SK-N-SH (cell line): ENCODE results near the gene FGF22. TPM values are rescaled to one million over a fixed set of nuclear protein-coding genes. Genes with fewer than 3 reads are reported as not detected.
A peak's percentile ranks its signal among the peaks of the same experiment; 100 is the strongest.

Source experiments
- CTCF ChIA-PET: fragments of 300-600, 350-600 bp; formaldehyde crosslinking; extraction: SDS; loops from one replicate; lab custom pipeline; 2021; lab: Yijun Ruan, JAX
- POLR2A ChIA-PET: fragments of 350-600 bp; sonication (Branson Sonifier 250); formaldehyde crosslinking; extraction: SDS; loops from one replicate; lab custom pipeline; 2020; ENCODE audit warnings: antibody characterized with exemption, inconsistent platforms; lab: Yijun Ruan, JAX
- DNase-seq: peaks from one replicate; pipeline ENCODE4 v3.0.0; 2012
- H2AFZ ChIP-seq: fragments of 200-600 bp; sonication (generic); 2 replicates; pipeline ENCODE4 v1.8.1; 2016; ENCODE audit warnings: antibody characterized with exemption, mild to moderate bottlenecking, low read depth
- H3F3A ChIP-seq: fragments of 200-600 bp; sonication (generic); replicated peaks from 2 replicates; pipeline ENCODE3; 2016; ENCODE audit warnings: antibody characterized with exemption, mild to moderate bottlenecking; ENCODE audit not compliant: insufficient read depth
- H3K27ac ChIP-seq, 2 experiments: fragments of 200-500 bp in 1 of 2; fragments of 200-600 bp in 1 of 2; sonication (Bioruptor generic) in 1 of 2; sonication (generic), shearing (Covaris generic) in 1 of 2; 2 replicates each; pipeline versions ENCODE4 v1.5.1 to v1.6.1; 2014 to 2016; ENCODE audit warnings: low read depth in 2 of 2, inconsistent platforms in 1 of 2, low read length in 1 of 2, mild to moderate bottlenecking in 1 of 2, mixed read lengths in 1 of 2
- H3K27me3 ChIP-seq: fragments of 200-600 bp; sonication (generic), shearing (Covaris generic); 2 replicates; pipeline ENCODE4 v1.6.1; 2016; ENCODE audit warnings: mixed run types; ENCODE audit not compliant: insufficient read depth
- H3K36me3 ChIP-seq, 2 experiments: fragments of 200-500 bp in 1 of 2; fragments of 200-600 bp in 1 of 2; sonication (Bioruptor generic) in 1 of 2; sonication (generic) in 1 of 2; replicated peaks in 1 of 2; 2 replicates each; pipeline versions ENCODE3 to v1.5.1; 2014 to 2016; ENCODE audit warnings: low read length in 1 of 2, mild to moderate bottlenecking in 1 of 2; ENCODE audit not compliant: insufficient read depth in 2 of 2, control insufficient read depth in 1 of 2
- H3K4me1 ChIP-seq, 2 experiments: fragments of 200-500 bp in 1 of 2; fragments of 200-600 bp in 1 of 2; sonication (Bioruptor generic) in 1 of 2; sonication (generic), shearing (Covaris generic) in 1 of 2; 2 replicates each; pipeline versions ENCODE4 v1.5.1 to v1.6.1; 2014 to 2016; ENCODE audit warnings: low read depth in 1 of 2, low read length in 1 of 2, mixed run types in 1 of 2; ENCODE audit not compliant: insufficient read depth in 2 of 2, control insufficient read depth in 1 of 2
- H3K4me2 ChIP-seq: fragments of 200-600 bp; sonication (generic), shearing (Covaris generic); 2 replicates; pipeline ENCODE4 v1.6.1; 2017; ENCODE audit warnings: mixed run types
- H3K4me3 ChIP-seq, 2 experiments: fragments of 200-500 bp in 1 of 2; fragments of 200-600 bp in 1 of 2; sonication (Bioruptor generic) in 1 of 2; sonication (generic), shearing (Covaris generic) in 1 of 2; 2 replicates each; pipeline versions ENCODE4 v1.5.1 to v1.8.1; 2014 to 2016; ENCODE audit warnings: low read depth in 2 of 2, inconsistent platforms in 1 of 2, low read length in 1 of 2, mild to moderate bottlenecking in 1 of 2, mixed read lengths in 1 of 2, moderate library complexity in 1 of 2
- H3K79me2 ChIP-seq: fragments of 200-600 bp; sonication (generic); 2 replicates; pipeline ENCODE4 v1.8.1; 2017; ENCODE audit warnings: mild to moderate bottlenecking; ENCODE audit not compliant: insufficient read depth
- H3K9ac ChIP-seq: fragments of 200-600 bp; sonication (generic); 2 replicates; pipeline ENCODE4 v1.6.1; 2017; ENCODE audit warnings: mixed run types
- H3K9me2 ChIP-seq: fragments of 200-600 bp; sonication (generic); 2 replicates; pipeline ENCODE4 v1.6.1; 2017; ENCODE audit warnings: mixed run types
- H3K9me3 ChIP-seq: fragments of 200-600 bp; sonication (generic); 2 replicates; pipeline ENCODE4 v1.6.1; 2017; ENCODE audit warnings: mixed run types, mild to moderate bottlenecking, moderate library complexity
- H4K20me1 ChIP-seq: fragments of 200-600 bp; sonication (generic); 2 replicates; pipeline ENCODE4 v1.6.1; 2017; ENCODE audit warnings: mild to moderate bottlenecking, mixed run types; ENCODE audit not compliant: insufficient read depth
- CTCF ChIP-seq: fragments of 200-600 bp; sonication (generic); IDR thresholded peaks from 2 replicates; pipeline ENCODE4 v1.6.1; 2017; ENCODE audit warnings: antibody characterized with exemption, mild to moderate bottlenecking, moderate library complexity
- ELF1 ChIP-seq: IDR thresholded peaks from 2 replicates; pipeline ENCODE4 v1.4.0; 2012
- EZH2phosphoT487 ChIP-seq: fragments of 200-600 bp; sonication (generic); IDR thresholded peaks from 2 replicates; pipeline ENCODE4 v1.6.1; 2017; ENCODE audit warnings: low read depth, mixed run types, mild to moderate bottlenecking, antibody characterized with exemption, moderate library complexity, borderline replicate concordance
- FOSL2 ChIP-seq: IDR thresholded peaks from 2 replicates; pipeline ENCODE4 v1.4.0; 2012; ENCODE audit warnings: low read depth, mild to moderate bottlenecking, moderate library complexity, borderline replicate concordance
- GATA2 ChIP-seq: sonication (generic); formaldehyde crosslinking; IDR thresholded peaks from 2 replicates; pipeline ENCODE4 v1.5.0; 2020; ENCODE audit warnings: mild to moderate bottlenecking, missing genetic modification reagents
- IRF3 ChIP-seq: fragments of 150-350 bp; IDR thresholded peaks from 2 replicates; pipeline ENCODE4 v1.6.1; 2016; ENCODE audit warnings: mild to moderate bottlenecking, low read depth, low read length
- MAX ChIP-seq: IDR thresholded peaks from 2 replicates; pipeline ENCODE4 v1.4.0; 2012; ENCODE audit warnings: low read depth
- MEF2A ChIP-seq: IDR thresholded peaks from 2 replicates; pipeline ENCODE4 v1.4.0; 2012; ENCODE audit warnings: low read depth, borderline replicate concordance
- MXI1 ChIP-seq: IDR thresholded peaks from 2 replicates; pipeline ENCODE4 v1.6.1; 2012; ENCODE audit warnings: mild to moderate bottlenecking, low read depth, low read length, improper control_type of control experiment
- NRF1 ChIP-seq: IDR thresholded peaks from 2 replicates; pipeline ENCODE4 v1.6.1; 2012; ENCODE audit warnings: low read depth, mild to moderate bottlenecking, low read length
- SMC3 ChIP-seq: IDR thresholded peaks from 2 replicates; pipeline ENCODE4 v1.6.1; 2012; ENCODE audit warnings: low read depth, low read length, improper control_type of control experiment
- TCF12 ChIP-seq: IDR thresholded peaks from 2 replicates; pipeline ENCODE4 v1.4.0; 2012
- ZBTB33 ChIP-seq: IDR thresholded peaks from 2 replicates; pipeline ENCODE4 v1.4.0; 2012; ENCODE audit warnings: low read depth, borderline replicate concordance
- WGBS: methylation state at CpG from one replicate; pipeline ENCODE4 v1.1.6; 2017; ENCODE audit warnings: low lambda C conversion rate; 5-methylcytosine and 5-hydroxymethylcytosine counted together
- polyA plus RNA-seq, 3 experiments: library from polyadenylated mRNA; depleted of rRNA; stranded (reverse); fragments of >200 nt; gene quantifications; 2 replicates each; pipeline ENCODE4 v1.2.3, GENCODE V29; 2012

Gene FGF22
- polyA plus RNA-seq (2012; rRNA removed) = 0.62 and 0.93 TPM in 2 replicates
- 0.16 and 0.27 TPM in 2 replicates for polyA plus RNA-seq (2012; cell fraction: cytosol; rRNA removed)
- 3.5 and 4.7 TPM in 2 replicates for polyA plus RNA-seq (2012; cell fraction: nucleus; rRNA removed)

GRCh38 chr19:639253-640160, at the start of gene FGF22:
Gene FGF22, plus strand, starts transcription at chr19:639879. Its CDS starts 47 bp downstream, at chr19:639926.
- H3K79me2 ChIP-seq = no peaks in the 10 kb centered on the region
- H3F3A ChIP-seq = no peaks in the 10 kb centered on the region
- ChIA-PET CTCF (no interaction called here), POLR2A (no interaction called here)
- peaks cover 0 to 5% of the 10 kb centered on the region in 2 experiments for H3K36me3 ChIP-seq
- no peaks in the 10 kb centered on the region for H4K20me1 ChIP-seq
- 4% methylated on average over 46 of the region's 109 CpGs for WGBS
- peaks cover 0 to 8% of the 10 kb centered on the region in 2 experiments; a peak in 2 of 4 replicates for H3K4me1 ChIP-seq
- TF ChIP-seq ZBTB33 (no peak), NRF1 (peak; percentile 46), MXI1 (peak; percentile 54; the same call in 1 of the 2 replicates), TCF12 (no peak), ELF1 (no peak), SMC3 (no peak), MAX (peak; percentile 24; the same call in 1 of the 2 replicates), MEF2A (no peak)
- DNase-seq = peak; percentile 100
- H3K27ac ChIP-seq = no peak within 1 kb of the TSS
- H3K27me3 ChIP-seq = no peaks in the 10 kb centered on the region
- peak within 1 kb of the TSS; percentile 78; the same call in 1 of the 2 replicates for H2AFZ ChIP-seq
- no peaks in the 10 kb centered on the region for H3K9me3 ChIP-seq
- peak within 1 kb of the TSS; percentile 91 for H3K4me2 ChIP-seq
- H3K4me3 ChIP-seq = peak within 1 kb of the TSS; percentile 53 to 82
- H3K9ac ChIP-seq = peak within 1 kb of the TSS; percentile 52
- no peaks in the 10 kb centered on the region for H3K9me2 ChIP-seq

GRCh38 chr19:590396-590745, 49.3 kb upstream of the FGF22 start:
- peak; percentile 68 for DNase-seq
- TF ChIP-seq EZH2phosphoT487 (no peak), MAX (peak; percentile 47; the same call in 1 of the 2 replicates), CTCF (no peak), IRF3 (no peak), FOSL2 (no peak), ELF1 (no peak), GATA2 (CRISPR knock-in tag) (no peak)
- Histone ChIP-seq H4K20me1 (peaks cover 43% of the 10 kb centered on the region), H3F3A (peaks cover 11% of the 10 kb centered on the region), H3K36me3 (no peaks in the 10 kb centered on the region), H3K9me3 (no peaks in the 10 kb centered on the region), H3K27me3 (no peaks in the 10 kb centered on the region), H3K4me2 (peak overlapping the region; percentile 79), H2AFZ (no peak overlapping the region), H3K9ac (no peak overlapping the region), H3K9me2 (no peaks in the 10 kb centered on the region), H3K27ac (no peak overlapping the region), H3K4me3 (peak overlapping the region; percentile 50 to 67), H3K79me2 (peaks cover 4% of the 10 kb centered on the region; the same call in 1 of the 2 replicates), H3K4me1 (peaks cover 4 to 23% of the 10 kb centered on the region in 2 experiments; a peak in 1 of 4 replicates)
- CTCF ChIA-PET = no interaction called here
- POLR2A ChIA-PET = interaction anchor here (0.6 kb wide), 1 partner anchor 10 kb away, joined by 4 read pairs; no protein-coding TSS in a partner anchor
- WGBS = 3% methylated on average over 12 of the region's 50 CpGs
